CD4-positive, alpha-beta T cell (primary cell): ENCODE data around the gene COQ10A. TPM values are rescaled to one million over a fixed set of nuclear protein-coding genes. Genes with fewer than 3 reads are reported as not detected.
A peak's percentile ranks its signal among the peaks of the same experiment; 100 is the strongest.

Source experiments
- ATAC-seq: fragments of 200-7000 bp; cut with Tn5 transposase; one replicate; pipeline ENCODE4 v1.10.0; 2022; ENCODE audit warnings: mild to moderate bottlenecking; ENCODE audit not compliant: poor library complexity
- CTCF ChIA-PET: fragments of 350-600 bp; sonication (Branson Sonifier 250); formaldehyde crosslinking; loops from one replicate; lab custom pipeline; 2021; ENCODE audit warnings: antibody characterized with exemption, inconsistent platforms; lab: Charles Lee
- POLR2A ChIA-PET: fragments of 350-600 bp; sonication (Branson Sonifier 250); formaldehyde crosslinking; loops from one replicate; lab custom pipeline; 2021; ENCODE audit warnings: antibody characterized with exemption, inconsistent platforms; lab: Charles Lee
- DNase-seq, 14 experiments: peaks; one replicate each; pipeline ENCODE4 v3.0.0-alpha.2; 2013 to 2020; ENCODE audit warnings: mixed read lengths in 2 of 14
- H3K27ac ChIP-seq, 2 donors: one replicate each; pipeline versions ENCODE4 v1.5.1 to v1.7.0; 2013; ENCODE audit warnings: low read length in 2 of 2, low read depth in 1 of 2, mild to moderate bottlenecking in 1 of 2
- H3K27me3 ChIP-seq, 2 experiments: 1 replicate in 1 of 2; 2 replicates in 1 of 2; pipeline versions ENCODE4 v1.6.1 to v1.7.0; 2013; ENCODE audit warnings: low read length in 2 of 2, control low read depth in 1 of 2, mild to moderate bottlenecking in 1 of 2, moderate library complexity in 1 of 2; ENCODE audit not compliant: insufficient read depth in 2 of 2, control insufficient read depth in 1 of 2
- H3K36me3 ChIP-seq: one replicate; pipeline ENCODE4 v1.6.1; 2013; ENCODE audit warnings: low read length, control low read depth; ENCODE audit not compliant: insufficient read depth
- H3K4me1 ChIP-seq: one replicate; pipeline ENCODE4 v1.6.1; 2013; ENCODE audit warnings: low read length, control low read depth; ENCODE audit not compliant: insufficient read depth
- H3K4me3 ChIP-seq: one replicate; pipeline ENCODE4 v1.5.1; 2013; ENCODE audit warnings: mild to moderate bottlenecking, low read length, moderate library complexity
- H3K9me3 ChIP-seq, 2 experiments: 1 replicate in 1 of 2; 2 replicates in 1 of 2; pipeline versions ENCODE4 v1.6.1 to v1.7.0; 2013; ENCODE audit warnings: low read length in 2 of 2, mild to moderate bottlenecking in 2 of 2, control low read depth in 1 of 2, moderate library complexity in 1 of 2; ENCODE audit not compliant: control insufficient read depth in 1 of 2, insufficient read depth in 1 of 2
- H3K27ac Mint-ChIP-seq: one replicate; pipeline ENCODE4 v1.8.0; 2020; ENCODE audit warnings: mixed read lengths
- H3K27me3 Mint-ChIP-seq: one replicate; pipeline ENCODE4 v1.8.0; 2021; ENCODE audit warnings: mixed read lengths
- H3K36me3 Mint-ChIP-seq: one replicate; pipeline ENCODE4 v1.8.0; 2021; ENCODE audit warnings: low read depth, mixed read lengths
- H3K4me1 Mint-ChIP-seq: one replicate; pipeline ENCODE4 v1.8.0; 2021; ENCODE audit warnings: low read depth, mixed read lengths
- H3K4me3 Mint-ChIP-seq: one replicate; pipeline ENCODE4 v1.8.0; 2020; ENCODE audit warnings: mild to moderate bottlenecking, mixed read lengths
- H3K9me3 Mint-ChIP-seq: one replicate; pipeline ENCODE4 v1.8.0; 2020; ENCODE audit warnings: mixed read lengths
- CTCF ChIP-seq: fragments of 200-600 bp; IDR thresholded peaks from one replicate; pipeline ENCODE4 v1.8.0; 2022; ENCODE audit warnings: antibody characterized with exemption, mild to moderate bottlenecking
- intact Hi-C, 2 experiments: fragments of 100-400 bp; cut with DNase I in 1 of 2; cut with micrococcal nuclease in 1 of 2; formaldehyde crosslinking; loops; one replicate each; pipeline versions ENCODE4 v1.15.1 to v1.9.0; 2023 to 2025; cut with DNase I, micrococcal nuclease
- total RNA-seq, 174 experiments: library from RNA in 2 of 174; stranded (reverse) in 2 of 174; gene quantifications; one replicate each; pipeline ENCODE4 v1.2.3 and lab custom pipeline; 2021 to 2026

The COQ10A gene
- total RNA-seq, 2 experiments from 2014 or later = 27.6 to 29.2 TPM

- Histone ChIP-seq H3K27ac (peak overlapping the region; percentile 91 to 96), H3K4me1 (peaks cover 59% of the 10 kb centered on the region), H3K27me3 (no peaks in the 10 kb centered on the region), H3K4me3 (peak overlapping the region; percentile 72), H3K9me3 (no peaks in the 10 kb centered on the region), H3K36me3 (peaks cover 16% of the 10 kb centered on the region)
- POLR2A ChIA-PET = interaction anchor here (0.6 to 3.6 kb wide), 20 partner anchors 8 to 482 kb away, joined by 3 to 31 read pairs (median 4); partner anchors contain the start of genes ANKRD52, CNPY2, COQ10A and ORMDL2
- CTCF ChIA-PET = interaction anchor here (0.6 to 4.5 kb wide), 8 partner anchors 8 to 259 kb away, joined by 3 to 20 read pairs (median 3); partner anchors contain the start of genes ANKRD52, CNPY2 and SMARCC2
- DNase-seq (peak in 7 of 14 experiments; percentile 3 to 68 (median 20)), ATAC-seq (peak; percentile 27)
- Mint-ChIP-seq H3K27ac (peak overlapping the region; percentile 97), H3K4me3 (peak overlapping the region; percentile 98), H3K36me3 (peaks cover 50% of the 10 kb centered on the region), H3K9me3 (no peaks in the 10 kb centered on the region), H3K27me3 (no peaks in the 10 kb centered on the region), H3K4me1 (peaks cover 68% of the 10 kb centered on the region)
- intact Hi-C loops = loop anchor here in 1 of 2 experiments (2.0 kb wide), 3 partner anchors 33 to 109 kb away; partner anchors contain the start of genes ANKRD52 and COQ10A
- TF ChIP-seq CTCF = no peak
Measured at GRCh38 chr12:56299308-56299852, 32.6 kb downstream of the COQ10A start.

GRCh38 chr12:56299853-56300643 lies 33.3 kb downstream of the COQ10A start, which contains the start of gene CS:
TSS of gene CS (minus strand) at chr12:56300330. CDS start at chr12:56300201, 129 bp downstream.
- no peaks in the 10 kb centered on the region for H3K9me3 Mint-ChIP-seq
- no peaks in the 10 kb centered on the region for H3K27me3 ChIP-seq
- H3K27me3 Mint-ChIP-seq = no peaks in the 10 kb centered on the region
- peak within 1 kb of the TSS; percentile 91 to 96 for H3K27ac ChIP-seq
- peaks cover 68% of the 10 kb centered on the region for H3K4me1 Mint-ChIP-seq
- H3K4me1 ChIP-seq = peaks cover 56% of the 10 kb centered on the region
- no peaks in the 10 kb centered on the region for H3K9me3 ChIP-seq
- POLR2A ChIA-PET = interaction anchor here (0.6 to 3.6 kb wide), 18 partner anchors 9 to 483 kb away, joined by 3 to 31 read pairs (median 4); partner anchors contain the start of genes ANKRD52, CNPY2, COQ10A and ORMDL2
- peaks cover 51% of the 10 kb centered on the region for H3K36me3 Mint-ChIP-seq
- H3K4me3 ChIP-seq = peak within 1 kb of the TSS; percentile 72
- intact Hi-C loops = loop anchor here (1.0 to 2.0 kb wide), 7 partner anchors 33 to 173 kb away; partner anchors contain the start of genes COQ10A (in 2 of the 2), ANKRD52 (in 1 of the 2) and STAT2 (in 1 of the 2)
- H3K4me3 Mint-ChIP-seq = peak within 1 kb of the TSS; percentile 98
- TF ChIP-seq CTCF = no peak
- DNase-seq (peak; percentile 95 to 99 (median 98)), ATAC-seq (peak; percentile 91)
- peak within 1 kb of the TSS; percentile 97 for H3K27ac Mint-ChIP-seq
- H3K36me3 ChIP-seq = peaks cover 19% of the 10 kb centered on the region
- CTCF ChIA-PET = interaction anchor here (0.6 to 4.5 kb wide), 10 partner anchors 9 to 260 kb away, joined by 3 to 20 read pairs (median 3); partner anchors contain the start of genes ANKRD52, CNPY2, SMARCC2 and ZC3H10
